Esophagus muscularis mucosa (tissue), 4 donors: ENCODE data around the gene CHRDL2. TPM values are rescaled to one million over a fixed set of nuclear protein-coding genes. Genes with fewer than 3 reads are reported as not detected.

Source experiments
- DNase-seq: peaks from one replicate; pipeline ENCODE4 v3.0.0-alpha.2; 2017; ENCODE audit errors: extremely low spot score
- H3K27ac ChIP-seq, 4 donors: fragments of 200-600 bp; sonication (generic); replicated peaks in 1 of 4; 1 replicate in 3 of 4; 2 replicates in 1 of 4; pipeline ENCODE4 v1.5.1; 2016 to 2019; ENCODE audit warnings: mild to moderate bottlenecking in 1 of 4
- H3K27me3 ChIP-seq, 4 donors: fragments of 200-600 bp; sonication (generic); one replicate each; pipeline versions ENCODE4 v1.5.1 to v1.6.0; 2016 to 2019
- H3K36me3 ChIP-seq, 4 donors: fragments of 200-600 bp; sonication (generic); one replicate each; pipeline ENCODE4 v1.5.1; 2016 to 2019
- H3K4me1 ChIP-seq, 4 donors: fragments of 200-600 bp; sonication (generic); one replicate each; pipeline ENCODE4 v1.5.1; 2016 to 2019
- H3K4me3 ChIP-seq, 4 donors: fragments of 200-600 bp; sonication (generic); 1 replicate in 2 of 4; 2 replicates in 2 of 4; pipeline ENCODE4 v1.5.1; 2016 to 2019; ENCODE audit warnings: mild to moderate bottlenecking in 4 of 4, moderate library complexity in 1 of 4
- H3K9me3 ChIP-seq, 4 donors: fragments of 200-600 bp; sonication (generic); 1 replicate in 3 of 4; 2 replicates in 1 of 4; pipeline ENCODE4 v1.5.1; 2016 to 2019
- EP300 ChIP-seq: sonication (generic); formaldehyde crosslinking; IDR thresholded peaks from one replicate; pipeline ENCODE4 v1.6.1; 2017; ENCODE audit warnings: antibody characterized with exemption
- POLR2A ChIP-seq: fragments of 450-650 bp; IDR thresholded peaks from one replicate; pipeline ENCODE4 v1.6.1; 2017; ENCODE audit warnings: antibody characterized with exemption, moderate library complexity, mild to moderate bottlenecking, low read depth
- POLR2AphosphoS5 ChIP-seq, 2 donors: sonication (generic); formaldehyde crosslinking; IDR thresholded peaks; one replicate each; pipeline ENCODE4 v1.6.1; 2017; ENCODE audit warnings: antibody characterized with exemption in 2 of 2
- WGBS: methylation state at CpG from one replicate; pipeline ENCODE4 v1.1.5; 2018; 5-methylcytosine and 5-hydroxymethylcytosine counted together
- intact Hi-C: fragments of 100-400 bp; cut with DNase I; formaldehyde crosslinking; loops from one replicate; pipeline ENCODE4 v1.15.1; 2023
- small RNA-seq, 3 donors: library from RNA; depleted of rRNA; stranded (forward); fragments of <200 nt; gene quantifications; one replicate each; pipeline ENCODE3, GENCODE V24; 2016
- total RNA-seq, 4 donors: library from RNA; depleted of rRNA; stranded (reverse); fragments of >200 nt; gene quantifications; one replicate each; pipeline versions ENCODE4 v1.1.0 to v1.2.1, GENCODE V29; 2016
- TF ChIP-seq, protein P1 (sequence below), 3 experiments: fragments of 200-600 bp in 2 of 3; fragments of 450-650 bp in 1 of 3; sonication (generic) in 2 of 3; IDR thresholded peaks; one replicate each; pipeline ENCODE4 v1.5.1; 2017 to 2019; ENCODE audit warnings: antibody characterized with exemption in 3 of 3, mild to moderate bottlenecking in 2 of 3, moderate library complexity in 1 of 3

CHRDL2 gene
- total RNA-seq, 4 donors from 2014 or later = 0.40 to 0.50 TPM; not detected in 2

DNA sequence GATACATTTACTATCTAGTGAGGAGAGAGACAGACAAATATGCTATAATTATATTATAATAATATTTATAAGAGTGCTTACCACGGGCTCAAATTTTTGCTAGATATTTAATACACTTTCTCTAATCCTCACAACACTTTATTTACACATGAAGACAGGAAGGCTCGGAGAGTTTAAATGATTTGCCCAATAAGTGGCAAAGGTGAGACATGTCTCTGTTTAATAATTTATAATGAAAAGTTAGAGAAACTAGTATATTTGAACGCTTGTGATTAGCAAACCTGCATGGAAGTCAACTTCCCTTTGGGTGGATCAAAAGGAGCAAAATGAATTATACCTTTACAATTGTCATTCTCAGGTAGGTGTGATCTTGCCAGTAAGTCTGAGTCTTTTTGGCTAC is 83.4 kb downstream of the CHRDL2 start:
- Histone ChIP-seq H3K9me3 (no peaks in the 10 kb centered on the region), H3K4me1 (peaks cover 3 to 69% (median 62%) of the 10 kb centered on the region in 4 donors), H3K36me3 (peaks cover 0 to 5% (median 0%) of the 10 kb centered on the region in 4 donors), H3K27me3 (no peaks in the 10 kb centered on the region), H3K4me3 (no peak overlapping the region), H3K27ac (peak overlapping the region in 3 of 4 donors; percentile 17 to 87 (median 83))
- 57% methylated on average over 3 of the region's 3 CpGs for WGBS
- intact Hi-C loops = no loop called here
- no peak for DNase-seq
- no peak for TF ChIP-seq EP300
- TF ChIP-seq POLR2A = no peak
- TF ChIP-seq POLR2AphosphoS5 (IDR thresholded peaks at IDR 0.05) = no peak
- TF ChIP-seq, protein P1, sequence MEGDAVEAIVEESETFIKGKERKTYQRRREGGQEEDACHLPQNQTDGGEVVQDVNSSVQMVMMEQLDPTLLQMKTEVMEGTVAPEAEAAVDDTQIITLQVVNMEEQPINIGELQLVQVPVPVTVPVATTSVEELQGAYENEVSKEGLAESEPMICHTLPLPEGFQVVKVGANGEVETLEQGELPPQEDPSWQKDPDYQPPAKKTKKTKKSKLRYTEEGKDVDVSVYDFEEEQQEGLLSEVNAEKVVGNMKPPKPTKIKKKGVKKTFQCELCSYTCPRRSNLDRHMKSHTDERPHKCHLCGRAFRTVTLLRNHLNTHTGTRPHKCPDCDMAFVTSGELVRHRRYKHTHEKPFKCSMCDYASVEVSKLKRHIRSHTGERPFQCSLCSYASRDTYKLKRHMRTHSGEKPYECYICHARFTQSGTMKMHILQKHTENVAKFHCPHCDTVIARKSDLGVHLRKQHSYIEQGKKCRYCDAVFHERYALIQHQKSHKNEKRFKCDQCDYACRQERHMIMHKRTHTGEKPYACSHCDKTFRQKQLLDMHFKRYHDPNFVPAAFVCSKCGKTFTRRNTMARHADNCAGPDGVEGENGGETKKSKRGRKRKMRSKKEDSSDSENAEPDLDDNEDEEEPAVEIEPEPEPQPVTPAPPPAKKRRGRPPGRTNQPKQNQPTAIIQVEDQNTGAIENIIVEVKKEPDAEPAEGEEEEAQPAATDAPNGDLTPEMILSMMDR (IDR thresholded peaks at IDR 0.05) = no peak

DNA sequence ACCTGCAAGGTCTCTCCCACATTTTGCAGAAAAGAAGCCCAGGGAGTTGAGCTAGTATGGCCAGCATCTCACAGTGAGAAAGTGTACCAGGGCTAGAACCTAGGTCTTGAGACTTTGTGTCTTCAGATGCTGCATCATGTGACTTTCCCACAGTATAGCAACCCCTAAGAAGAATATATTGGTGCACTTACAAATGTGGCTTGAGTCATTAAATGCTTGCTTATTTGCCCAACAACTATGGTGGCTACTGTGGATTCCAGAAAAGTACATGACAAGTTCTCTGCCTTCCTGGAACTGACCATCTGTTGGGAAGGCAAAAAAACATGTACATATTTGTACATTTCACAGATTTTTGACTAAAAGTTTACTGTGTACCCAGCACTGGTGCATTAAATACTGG is 83.8 kb downstream of the CHRDL2 start:
- H3K9me3 ChIP-seq = no peaks in the 10 kb centered on the region
- DNase-seq = no peak
- H3K27me3 ChIP-seq = no peaks in the 10 kb centered on the region
- H3K4me1 ChIP-seq = peaks cover 3 to 73% (median 64%) of the 10 kb centered on the region in 4 donors
- peak overlapping the region in 3 of 4 donors; percentile 31 to 87 (median 83) for H3K27ac ChIP-seq
- no peak overlapping the region for H3K4me3 ChIP-seq
- intact Hi-C loops = no loop called here
- H3K36me3 ChIP-seq = peaks cover 0 to 2% (median 0%) of the 10 kb centered on the region in 4 donors
- TF ChIP-seq, protein P1 (IDR thresholded peaks at IDR 0.05) = no peak
- TF ChIP-seq POLR2A = no peak
- no peak for TF ChIP-seq POLR2AphosphoS5 (IDR thresholded peaks at IDR 0.05)
- peak; percentile 26 for TF ChIP-seq EP300

DNA sequence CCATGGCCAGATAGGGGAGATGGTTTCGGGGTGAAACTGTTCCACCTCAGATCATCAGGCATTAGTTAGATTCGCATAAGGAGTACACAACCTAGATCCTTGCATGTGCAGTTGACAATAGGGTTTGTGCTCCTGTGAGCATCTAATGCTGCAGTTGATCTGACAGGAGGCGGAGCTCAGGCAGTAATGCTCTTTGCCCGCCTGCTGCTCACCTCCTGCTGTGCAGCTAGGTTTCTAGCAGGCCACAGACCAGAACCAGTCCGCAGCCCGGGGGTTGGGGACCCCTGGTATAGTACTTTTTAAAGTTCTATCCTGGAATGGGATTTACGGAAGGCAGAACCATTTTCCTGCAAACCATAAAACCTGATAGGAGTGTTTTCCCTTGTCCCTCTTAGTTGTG is 84.3 kb downstream of the CHRDL2 start:
- no peaks in the 10 kb centered on the region for H3K27me3 ChIP-seq
- no peak for DNase-seq
- H3K27ac ChIP-seq = peak overlapping the region in 3 of 4 donors; percentile 31 to 87 (median 83)
- H3K36me3 ChIP-seq = peaks cover 0 to 1% (median under 1%) of the 10 kb centered on the region in 4 donors
- WGBS = 92% methylated on average over 7 of the region's 7 CpGs
- peaks cover 3 to 78% (median 66%) of the 10 kb centered on the region in 4 donors for H3K4me1 ChIP-seq
- TF ChIP-seq, protein P1 (IDR thresholded peaks at IDR 0.05) = no peak
- TF ChIP-seq EP300 = no peak
- no peak for TF ChIP-seq POLR2AphosphoS5 (IDR thresholded peaks at IDR 0.05)
- TF ChIP-seq POLR2A = no peak
- no peak overlapping the region for H3K4me3 ChIP-seq
- H3K9me3 ChIP-seq = no peaks in the 10 kb centered on the region
- intact Hi-C loops = no loop called here

Small RNA genes lying within 50 kb of the gene (small RNA-seq; reads per million reads assigned to genes)
- 0 reads per million in 3 donors for gene MIR4696
- gene RANP3 = 0 reads per million in 3 donors
- gene RN7SKP297 = 0 reads per million in 3 donors

Other genes with a start within 250 kb of the CHRDL2 start
- gene LIPT2, start 237.7 kb downstream of the CHRDL2 start, total RNA-seq = 1 to 10 TPM; 2.2 to 6.7 (median 2.7) TPM
- 10 to 100 TPM in 1 of 4 donors, 1 to 10 TPM in 3; 9.1 to 13.6 (median 9.2) TPM for gene POLD3, start 138.8 kb downstream of the CHRDL2 start, total RNA-seq
- gene RNF169, start 17.4 kb upstream of the CHRDL2 start, total RNA-seq = 10 to 100 TPM; 16.2 to 26.6 (median 20.6) TPM
- gene XRRA1, start 217.7 kb upstream of the CHRDL2 start, total RNA-seq = 10 to 100 TPM in 3 of 4 donors, 1 to 10 TPM in 1; 9.1 to 19.5 (median 11.8) TPM
- gene SPCS2, start 217.8 kb upstream of the CHRDL2 start, total RNA-seq = 10 to 100 TPM; 23.6 to 98.7 (median 28.6) TPM